Tibial nerve (tissue), 3 donors: ENCODE measurements around the gene TLE4.

Experiments used
- EP300 ChIP-seq, 2 donors: sonication (generic); formaldehyde crosslinking; IDR thresholded peaks; one replicate each; pipeline ENCODE4 v1.6.1; 2017; ENCODE audit warnings: antibody characterized with exemption in 2 of 2, mild to moderate bottlenecking in 1 of 2
- POLR2A ChIP-seq, 2 donors: fragments of 450-650 bp; IDR thresholded peaks; one replicate each; pipeline ENCODE4 v1.6.1; 2017; ENCODE audit warnings: antibody characterized with exemption in 2 of 2, mild to moderate bottlenecking in 2 of 2, moderate library complexity in 2 of 2

GRCh38 chr9:79684711-79685575 is 113.2 kb downstream of the TLE4 start:
- TF ChIP-seq EP300 (IDR thresholded peaks at IDR 0.05) (no peak), POLR2A (IDR thresholded peaks at IDR 0.05) (no peak)
